ENCODE measurements around the gene OR2F2. TPM values are rescaled to one million over a fixed set of nuclear protein-coding genes. Genes with fewer than 3 reads are reported as not detected.
A peak's percentile ranks its signal among the peaks of the same experiment; 100 is the strongest.

The OR2F2 gene
- polyA plus RNA-seq, 1 experiment: not detected

DNA sequence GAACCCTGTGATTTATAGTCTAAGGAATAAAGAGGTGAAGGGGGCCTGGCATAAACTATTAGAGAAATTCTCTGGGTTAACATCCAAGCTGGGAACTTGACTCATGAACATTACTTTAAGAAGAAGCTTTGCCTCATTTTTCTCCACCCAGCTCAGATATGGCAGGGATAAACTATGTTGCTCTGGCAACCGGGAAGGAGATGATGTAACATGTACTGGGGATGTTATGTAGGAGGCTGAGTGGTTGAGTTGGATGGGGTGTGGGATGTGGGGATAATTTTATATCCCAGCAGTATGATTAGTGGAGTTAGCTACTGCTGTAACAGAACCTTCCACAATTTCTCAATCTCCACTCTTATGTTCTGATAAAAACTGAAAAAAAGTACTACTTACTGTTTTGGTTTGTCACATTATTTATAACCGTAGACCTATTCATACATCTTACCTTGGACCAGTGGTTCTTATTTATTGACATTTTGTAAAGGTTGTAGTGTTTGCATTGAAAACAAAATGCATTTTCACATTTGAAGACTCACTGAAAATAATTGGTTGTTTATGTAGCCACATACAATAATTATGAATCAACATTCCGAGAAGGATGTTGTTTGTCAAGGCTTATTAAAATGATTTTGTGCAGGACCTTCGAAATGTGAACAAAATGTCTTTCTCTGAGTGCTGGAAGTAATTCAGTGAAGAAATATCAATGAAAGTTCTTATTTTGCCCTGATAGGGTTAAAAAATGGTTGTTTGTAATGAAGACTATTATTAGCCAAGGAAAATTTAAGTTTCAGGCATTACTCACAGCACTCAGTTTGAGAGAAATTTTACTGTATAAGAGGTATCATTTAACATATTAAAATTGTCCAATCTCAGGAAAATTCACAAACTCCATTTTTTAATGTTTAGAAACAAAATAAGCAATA lies 1.3 kb downstream of the OR2F2 start:
- H3K4me3 ChIP-seq (ENCODE audit: low read depth, low read length): no peak overlapping the region
- POLR2A ChIA-PET: no interaction called here

GRCh38 chr7:143938379-143939243 lies 3.6 kb downstream of the OR2F2 start:
- POLR2A ChIA-PET: no interaction called here
- TF ChIP-seq, protein P1, sequence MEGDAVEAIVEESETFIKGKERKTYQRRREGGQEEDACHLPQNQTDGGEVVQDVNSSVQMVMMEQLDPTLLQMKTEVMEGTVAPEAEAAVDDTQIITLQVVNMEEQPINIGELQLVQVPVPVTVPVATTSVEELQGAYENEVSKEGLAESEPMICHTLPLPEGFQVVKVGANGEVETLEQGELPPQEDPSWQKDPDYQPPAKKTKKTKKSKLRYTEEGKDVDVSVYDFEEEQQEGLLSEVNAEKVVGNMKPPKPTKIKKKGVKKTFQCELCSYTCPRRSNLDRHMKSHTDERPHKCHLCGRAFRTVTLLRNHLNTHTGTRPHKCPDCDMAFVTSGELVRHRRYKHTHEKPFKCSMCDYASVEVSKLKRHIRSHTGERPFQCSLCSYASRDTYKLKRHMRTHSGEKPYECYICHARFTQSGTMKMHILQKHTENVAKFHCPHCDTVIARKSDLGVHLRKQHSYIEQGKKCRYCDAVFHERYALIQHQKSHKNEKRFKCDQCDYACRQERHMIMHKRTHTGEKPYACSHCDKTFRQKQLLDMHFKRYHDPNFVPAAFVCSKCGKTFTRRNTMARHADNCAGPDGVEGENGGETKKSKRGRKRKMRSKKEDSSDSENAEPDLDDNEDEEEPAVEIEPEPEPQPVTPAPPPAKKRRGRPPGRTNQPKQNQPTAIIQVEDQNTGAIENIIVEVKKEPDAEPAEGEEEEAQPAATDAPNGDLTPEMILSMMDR (IDR thresholded peaks at IDR 0.05; ENCODE audit: insufficient read depth, low read depth, low read length): no peak
- DNase-seq (ENCODE audit: low read depth): no peak
- CTCF ChIA-PET: interaction anchor here (0.8 kb wide), 1 partner anchor 11 kb away, joined by 3 read pairs; no protein-coding TSS in a partner anchor
- no peaks in the 10 kb centered on the region for H3K36me3 ChIP-seq (ENCODE audit: control insufficient read depth, insufficient read depth, low read length)
- H3K4me3 ChIP-seq (ENCODE audit: low read depth, low read length): no peak overlapping the region
- no peaks in the 10 kb centered on the region for H3K27me3 ChIP-seq (ENCODE audit: control insufficient read depth, insufficient read depth, low read length)

More for the DNA sequence above, 1.3 kb downstream of the OR2F2 start:
- no peaks in the 10 kb centered on the region for H3K36me3 ChIP-seq (ENCODE audit: control insufficient read depth, insufficient read depth, low read length)
- H3K27me3 ChIP-seq (ENCODE audit: control insufficient read depth, insufficient read depth, low read length): no peaks in the 10 kb centered on the region
- CTCF ChIA-PET: interaction anchor here (0.8 to 1.2 kb wide), 4 partner anchors 35 to 708 kb away, joined by 3 to 5 read pairs (median 4); no protein-coding TSS in a partner anchor
- TF ChIP-seq, protein P1 (IDR thresholded peaks at IDR 0.05; ENCODE audit: insufficient read depth, low read depth, low read length): no peak
- DNase-seq (ENCODE audit: low read depth): peak; percentile 83

GRCh38 chr7:143945423-143945822 lies 10.4 kb downstream of the OR2F2 start:
- no peaks in the 10 kb centered on the region for H3K36me3 ChIP-seq (ENCODE audit: control insufficient read depth, insufficient read depth, low read length)
- POLR2A ChIA-PET: no interaction called here
- H3K27me3 ChIP-seq (ENCODE audit: control insufficient read depth, insufficient read depth, low read length): peaks cover 1% of the 10 kb centered on the region; the same call in 1 of the 2 replicates
- CTCF ChIA-PET: no interaction called here
- TF ChIP-seq, protein P1 (IDR thresholded peaks at IDR 0.05; ENCODE audit: insufficient read depth, low read depth, low read length): no peak
- DNase-seq (ENCODE audit: low read depth): no peak
- H3K4me3 ChIP-seq (ENCODE audit: low read depth, low read length): no peak overlapping the region

DNA sequence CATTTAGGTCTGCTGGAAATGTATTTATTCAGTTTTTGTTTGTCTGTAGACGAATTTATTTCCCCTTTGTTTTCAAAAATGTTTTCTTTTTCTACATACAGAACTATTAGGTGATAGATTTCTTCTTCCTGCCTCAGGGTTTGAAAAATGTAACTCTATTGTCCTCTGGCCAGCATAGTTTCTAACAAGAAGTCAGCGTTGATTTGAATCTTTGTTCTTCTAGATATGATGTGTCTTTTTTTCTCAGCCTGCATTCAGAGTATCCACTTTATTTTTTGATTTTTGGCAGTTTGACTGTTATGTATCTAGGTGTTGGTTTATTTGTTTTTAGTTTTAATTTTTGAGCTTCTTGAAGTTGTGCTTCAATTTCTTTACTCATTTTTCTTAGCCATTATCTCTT lies 12.1 kb downstream of the OR2F2 start:
- no peak for DNase-seq (ENCODE audit: low read depth)
- H3K36me3 ChIP-seq (ENCODE audit: control insufficient read depth, insufficient read depth, low read length): no peaks in the 10 kb centered on the region
- POLR2A ChIA-PET: no interaction called here
- peaks cover 1% of the 10 kb centered on the region; the same call in 1 of the 2 replicates for H3K27me3 ChIP-seq (ENCODE audit: control insufficient read depth, insufficient read depth, low read length)
- H3K4me3 ChIP-seq (ENCODE audit: low read depth, low read length): no peak overlapping the region
- CTCF ChIA-PET: no interaction called here
- TF ChIP-seq, protein P1 (IDR thresholded peaks at IDR 0.05; ENCODE audit: insufficient read depth, low read depth, low read length): no peak

GRCh38 chr7:143948733-143949132 lies 13.7 kb downstream of the OR2F2 start:
- no peak overlapping the region for H3K4me3 ChIP-seq (ENCODE audit: low read depth, low read length)
- ChIA-PET POLR2A (no interaction called here), CTCF (interaction anchor here (0.8 to 1.2 kb wide), 2 partner anchors 10 to 23 kb away, joined by 3 read pairs; no protein-coding TSS in a partner anchor)
- no peak for DNase-seq (ENCODE audit: low read depth)
- H3K27me3 ChIP-seq (ENCODE audit: control insufficient read depth, insufficient read depth, low read length): peaks cover 1% of the 10 kb centered on the region; the same call in 1 of the 2 replicates
- H3K36me3 ChIP-seq (ENCODE audit: control insufficient read depth, insufficient read depth, low read length): no peaks in the 10 kb centered on the region
- TF ChIP-seq, protein P1 (IDR thresholded peaks at IDR 0.05; ENCODE audit: insufficient read depth, low read depth, low read length): no peak
